ENCODE measurements around the gene DDX4.
A peak's percentile ranks its signal among the peaks of the same experiment; 100 is the strongest.

The DDX4 gene

DNA sequence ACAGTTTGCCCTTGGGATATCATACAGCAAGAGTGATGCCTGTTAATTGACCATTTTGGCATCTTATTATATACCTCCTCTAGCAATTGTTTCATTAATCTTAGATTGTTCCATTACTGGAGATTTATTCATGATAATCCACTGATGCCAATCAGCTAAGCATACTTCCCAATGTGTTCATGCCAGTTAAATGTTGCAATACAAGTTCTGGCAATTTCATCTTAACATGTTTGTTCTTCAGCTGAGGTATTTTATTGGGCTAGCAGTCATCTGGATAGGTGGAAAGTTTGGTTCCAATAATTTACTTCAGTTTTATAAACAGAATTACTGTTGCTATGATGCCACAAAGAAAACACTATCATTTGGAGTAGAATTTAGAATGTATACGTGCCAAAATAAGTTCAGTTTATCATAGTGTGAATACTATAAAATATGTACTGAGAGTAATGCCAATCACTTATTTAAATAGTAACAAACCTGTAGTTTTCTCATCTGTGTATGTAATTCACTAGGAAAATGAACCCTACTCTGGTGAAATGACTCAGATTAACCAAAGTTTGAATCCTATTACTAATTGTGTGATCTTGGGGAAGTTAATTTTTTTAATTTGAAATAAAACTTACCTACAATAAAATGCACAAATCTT, 85.4 kb downstream of the DDX4 start:
- DNase-seq, result no peak

DNA sequence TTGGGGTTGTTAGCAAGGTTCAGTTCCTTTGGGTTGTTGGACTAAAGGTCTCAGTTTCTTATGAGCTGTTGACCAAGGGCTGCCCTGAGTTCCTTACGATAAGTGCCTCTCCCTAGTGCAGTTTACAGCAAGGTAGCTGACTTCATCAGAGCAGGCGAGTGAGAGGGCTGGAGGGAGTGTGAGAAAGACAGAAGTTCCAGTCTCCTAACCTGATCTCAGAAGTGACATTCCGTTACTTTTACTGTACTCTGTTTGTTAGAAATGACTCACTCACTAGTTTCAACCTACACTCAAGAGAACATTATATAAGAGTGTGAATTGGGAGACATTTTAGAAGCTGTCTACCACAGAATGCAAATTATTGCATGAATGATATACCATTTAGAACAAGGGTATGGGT, 92.1 kb downstream of the DDX4 start:
- peak in 1 of 5 donors; percentile 38 for DNase-seq

DNA sequence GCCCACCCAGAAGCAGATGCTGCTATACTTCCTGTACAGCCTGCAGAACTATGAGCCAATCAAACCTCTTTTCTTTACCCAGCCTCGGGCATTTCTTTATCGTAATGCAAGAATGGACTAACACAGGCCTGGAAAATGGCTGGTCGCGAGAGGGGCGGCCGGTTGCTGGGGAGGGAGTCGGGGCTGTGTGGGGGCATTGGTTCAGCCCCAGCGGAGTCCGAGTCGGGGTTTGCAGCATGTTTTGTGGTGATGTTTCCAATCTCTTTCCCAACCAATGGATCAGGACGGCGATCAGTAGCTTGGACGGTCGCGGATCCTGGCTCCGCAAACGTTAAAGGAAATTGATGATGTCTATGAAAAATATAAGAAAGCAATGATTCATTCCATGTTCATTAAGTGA, 94.6 kb downstream of the DDX4 start:
- DNase-seq, result no peak

DNA sequence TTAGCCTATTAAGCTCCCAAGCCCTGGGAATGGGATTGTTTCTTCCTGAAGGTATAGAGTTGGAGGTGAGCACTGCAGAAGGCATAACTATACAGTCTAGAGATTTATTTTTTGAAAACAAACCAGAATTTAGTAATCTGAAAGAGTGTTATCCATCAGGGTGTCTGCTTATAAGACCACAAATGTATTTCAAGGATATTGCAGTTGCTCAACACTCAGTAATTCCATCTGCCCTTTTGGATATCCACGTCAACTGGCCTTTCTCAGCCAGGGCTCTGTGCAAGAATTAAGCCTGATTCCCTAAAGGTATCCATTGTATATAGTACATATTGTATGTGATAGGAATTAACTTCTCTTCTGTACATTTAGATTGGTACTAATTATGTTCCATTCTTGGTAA, 98.3 kb downstream of the DDX4 start:
- no peak for DNase-seq

DNA sequence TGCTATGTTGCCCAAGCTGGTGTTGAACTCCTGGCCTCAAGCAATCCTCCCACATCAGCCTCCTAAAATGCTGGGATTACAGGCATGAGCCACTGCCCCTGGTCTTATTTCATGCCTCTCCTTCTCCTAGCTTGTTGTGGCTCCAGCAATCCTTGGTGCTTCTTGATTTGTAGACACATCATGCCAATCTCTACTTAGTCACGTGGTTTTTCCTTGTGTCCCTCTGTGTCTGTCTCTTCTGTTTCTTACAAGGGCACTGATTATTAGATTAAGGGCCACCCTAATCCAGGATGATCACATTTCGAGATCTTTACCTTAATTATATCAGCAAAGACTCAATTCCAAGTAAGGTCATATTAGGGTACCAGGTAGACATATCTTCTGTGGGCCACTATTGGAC, 104.1 kb downstream of the DDX4 start:
- DNase-seq, result no peak

DNA sequence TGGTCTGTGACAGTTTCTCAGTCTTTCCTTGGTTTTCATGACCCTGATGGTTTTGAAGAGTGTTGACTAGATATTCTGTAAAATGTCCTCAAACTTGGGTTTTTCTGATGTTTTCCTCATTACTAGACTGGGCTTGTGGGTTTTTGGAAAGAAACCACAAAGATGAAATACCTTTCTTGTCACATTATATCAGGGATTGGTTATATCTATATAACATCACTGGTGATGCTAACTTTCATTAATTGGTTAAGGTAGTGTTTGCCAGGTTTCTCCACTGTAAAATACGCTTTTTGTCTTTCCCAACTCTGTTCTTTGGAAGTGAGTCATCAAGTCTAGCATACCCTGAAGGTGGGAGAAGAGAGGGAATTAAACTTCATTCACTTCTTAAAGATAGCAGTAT, 110.0 kb downstream of the DDX4 start:
- no peak for DNase-seq

DNA sequence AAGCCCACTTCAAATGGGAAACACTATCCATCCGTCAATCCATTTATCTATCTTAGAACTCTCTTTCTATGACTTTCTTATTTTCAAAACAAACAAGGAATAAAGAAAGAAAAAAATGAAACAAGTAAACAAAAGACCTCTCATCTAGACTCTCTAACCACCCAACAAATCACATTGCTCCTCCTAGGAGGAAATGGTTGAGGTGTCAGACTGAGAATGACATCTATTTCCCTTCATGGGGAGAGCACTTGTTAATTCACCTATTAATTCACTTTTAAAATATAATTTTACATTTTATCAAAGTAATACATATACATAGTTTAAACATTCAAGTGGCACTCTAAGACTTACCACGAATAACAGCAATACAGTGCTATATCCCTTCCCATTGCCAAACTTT, 110.9 kb downstream of the DDX4 start:
- no peak for DNase-seq

DNA sequence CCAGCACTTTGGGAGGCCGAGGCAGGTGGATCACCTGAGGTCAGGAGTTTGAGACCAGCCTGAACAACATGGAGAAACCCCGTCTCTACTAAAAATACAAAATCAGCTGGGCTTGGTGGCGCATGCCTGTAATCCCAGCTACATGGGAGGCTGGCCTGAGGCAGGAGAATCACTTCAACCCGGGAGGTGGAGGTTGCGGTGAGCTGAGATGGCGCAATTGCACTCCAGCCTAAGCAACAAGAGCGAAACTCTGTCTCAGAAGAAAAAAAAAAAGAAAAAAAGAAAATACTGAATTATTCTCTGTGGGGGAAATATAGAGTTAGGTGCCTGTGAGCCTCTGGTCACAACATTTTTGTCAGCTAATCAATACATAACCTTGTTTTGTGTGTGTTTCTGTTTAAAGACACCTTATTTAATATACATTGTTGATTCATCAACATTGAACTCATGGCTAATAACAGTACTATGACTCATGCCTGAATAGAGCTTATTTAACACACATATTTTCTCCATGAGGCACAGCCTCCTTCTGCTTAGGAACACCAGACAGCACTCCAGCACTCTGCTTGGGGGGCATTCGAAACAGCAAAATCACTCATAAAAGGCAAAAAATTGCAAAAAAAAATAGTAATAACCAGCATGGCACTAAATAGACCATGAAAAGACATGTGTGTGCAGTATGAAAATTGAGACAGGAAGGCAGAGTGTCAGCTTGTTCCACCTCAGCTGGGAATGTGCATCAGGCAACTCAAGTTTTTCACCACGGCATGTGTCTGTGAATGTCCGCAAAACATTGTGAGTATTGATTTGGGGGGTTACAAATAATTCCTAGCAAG, 113.2 kb downstream of the DDX4 start, which contains the start of gene IL31RA:
IL31RA (plus strand) TSS at position 519 of the 836 bp plus-strand sequence; CDS start at position 733, 214 bp downstream.
- peak in 1 of 5 donors; percentile 17 for DNase-seq

DNA sequence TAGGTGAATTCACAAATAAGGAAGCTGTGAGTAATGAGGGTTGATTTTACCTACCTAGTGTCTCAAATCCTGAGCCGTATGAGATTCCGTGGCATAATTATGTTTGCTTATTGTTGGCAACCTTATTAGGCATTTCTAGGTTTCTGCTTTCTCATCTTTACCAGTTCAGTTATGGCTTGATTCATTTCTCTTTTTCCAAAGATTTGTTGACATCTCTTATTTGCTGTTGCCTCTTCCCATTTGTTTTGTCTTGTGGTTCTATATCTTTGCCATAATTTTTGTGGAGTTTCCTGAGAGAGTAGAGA, 113.8 kb downstream of the DDX4 start:
- DNase-seq, result no peak

DNA sequence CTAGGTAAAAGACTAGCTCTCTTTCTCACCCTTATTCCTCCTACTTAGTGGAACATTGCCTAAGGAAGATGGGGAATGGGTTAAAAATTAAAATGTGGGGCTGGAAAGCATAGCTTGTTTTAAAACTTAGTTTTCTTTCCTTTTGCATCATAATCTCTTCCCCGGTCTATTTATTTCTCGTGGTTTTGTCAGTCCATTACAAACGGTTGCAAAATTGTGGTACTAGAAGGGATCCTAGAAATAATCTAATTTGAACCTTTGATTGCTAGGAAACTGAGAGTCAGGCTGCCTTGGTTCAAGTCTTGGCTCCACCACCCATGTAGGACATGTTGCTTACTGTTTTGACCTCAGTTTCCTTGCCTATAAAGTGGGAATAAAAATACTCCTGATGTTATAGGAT, 114.6 kb downstream of the DDX4 start:
- no peak for DNase-seq

DNA sequence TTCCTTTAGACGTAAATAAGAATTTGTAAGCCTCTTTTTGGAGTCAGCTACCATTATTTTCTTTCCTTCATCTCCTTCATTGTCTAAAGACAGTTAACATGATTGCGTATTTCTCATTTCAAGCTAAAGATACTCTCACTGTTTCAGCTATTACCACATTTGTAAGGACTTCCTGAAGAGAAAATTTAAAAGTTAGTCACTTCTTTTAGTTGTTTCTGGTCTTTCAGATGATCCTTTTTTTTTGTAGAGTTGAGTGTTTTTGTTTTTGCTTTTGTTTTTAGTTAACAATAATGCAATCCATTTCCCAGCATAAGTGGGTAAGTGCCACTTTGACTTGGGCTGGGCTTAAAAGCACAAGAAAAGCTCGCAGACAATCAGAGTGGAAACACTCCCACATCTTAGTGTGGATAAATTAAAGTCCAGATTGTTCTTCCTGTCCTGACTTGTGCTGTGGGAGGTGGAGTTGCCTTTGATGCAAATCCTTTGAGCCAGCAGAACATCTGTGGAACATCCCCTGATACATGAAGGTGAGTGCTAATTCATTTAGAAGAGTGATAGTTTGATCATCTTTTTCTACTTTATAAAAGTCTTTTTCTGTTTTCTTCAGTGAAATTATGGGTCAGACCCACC, 115.3 kb downstream of the DDX4 start:
- DNase-seq, result peak in 1 of 5 donors; percentile 29

DNA sequence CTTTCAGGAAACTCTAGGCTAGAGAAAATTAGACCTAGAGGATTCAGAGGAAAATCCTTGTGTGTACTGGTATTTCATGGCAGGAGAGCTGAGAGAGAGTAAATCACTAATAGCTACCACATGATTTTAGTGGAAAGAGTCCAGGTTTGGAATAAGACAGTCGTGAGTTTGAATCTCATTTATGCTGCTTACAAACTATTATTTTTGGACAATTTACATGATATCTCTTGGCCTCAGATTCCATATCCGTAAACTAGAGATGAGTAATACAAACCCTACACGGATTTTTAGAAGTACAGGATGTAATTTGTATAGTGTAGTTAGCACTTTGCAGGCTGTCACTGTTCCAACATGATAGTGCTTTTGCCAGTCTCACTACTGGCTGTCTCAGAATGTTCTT, 116.0 kb downstream of the DDX4 start:
- no peak for DNase-seq

DNA sequence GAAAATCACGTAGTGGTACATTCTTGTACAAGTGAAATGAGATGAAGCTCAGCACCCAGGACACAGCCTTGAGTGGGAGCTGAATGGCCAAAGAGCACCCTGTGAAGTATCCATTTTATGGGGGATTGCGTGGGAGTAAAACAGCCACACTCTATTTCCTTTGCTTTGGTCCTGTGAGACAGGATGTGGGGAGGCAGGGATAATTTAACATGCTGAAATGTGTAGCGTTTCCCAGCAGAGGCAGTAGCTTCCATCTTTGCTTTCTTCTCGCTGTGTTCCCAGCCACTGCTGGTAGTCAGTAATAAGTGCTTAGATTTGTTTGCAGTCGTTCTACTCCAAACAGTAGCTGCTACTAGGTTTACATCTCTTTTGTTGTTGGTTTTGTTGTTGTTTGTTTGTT, 117.6 kb downstream of the DDX4 start:
- peak in 1 of 5 donors; percentile 66 for DNase-seq

DNA sequence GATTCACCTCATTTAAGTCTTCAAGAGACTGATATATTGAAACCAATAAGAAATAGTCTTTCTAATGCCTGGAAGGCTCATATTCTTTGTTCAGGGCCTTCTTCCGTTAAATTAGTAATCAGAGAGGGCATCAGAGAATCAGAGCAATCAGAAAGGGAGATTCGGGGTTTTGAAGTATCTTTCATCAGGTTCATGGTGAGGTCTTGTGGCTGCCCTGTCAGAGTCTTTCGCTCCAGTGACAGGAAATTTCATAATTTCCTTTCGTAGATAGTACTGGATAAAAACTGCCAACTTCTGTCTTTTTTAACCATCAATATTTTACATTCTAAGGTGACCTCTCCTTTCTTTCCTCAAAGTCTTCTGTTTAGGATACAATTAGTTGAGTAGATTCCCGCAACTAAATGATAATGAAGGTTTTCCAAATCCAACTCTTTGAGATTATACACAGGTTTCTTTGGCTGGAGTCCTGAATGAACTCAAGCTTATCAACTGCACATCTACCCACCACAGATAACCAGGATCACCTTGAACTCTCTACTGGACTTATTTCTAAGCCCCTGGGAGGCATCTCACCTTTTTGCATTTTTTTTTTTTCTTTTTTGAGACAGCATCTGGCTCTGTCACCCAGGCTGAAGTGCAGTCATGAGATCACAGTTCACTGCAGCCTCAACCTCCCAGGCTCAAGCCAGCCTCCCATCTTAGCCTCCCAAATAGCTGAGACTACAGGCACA, 118.8 kb downstream of the DDX4 start:
- peak in 1 of 5 donors; percentile 84 for DNase-seq

DNA sequence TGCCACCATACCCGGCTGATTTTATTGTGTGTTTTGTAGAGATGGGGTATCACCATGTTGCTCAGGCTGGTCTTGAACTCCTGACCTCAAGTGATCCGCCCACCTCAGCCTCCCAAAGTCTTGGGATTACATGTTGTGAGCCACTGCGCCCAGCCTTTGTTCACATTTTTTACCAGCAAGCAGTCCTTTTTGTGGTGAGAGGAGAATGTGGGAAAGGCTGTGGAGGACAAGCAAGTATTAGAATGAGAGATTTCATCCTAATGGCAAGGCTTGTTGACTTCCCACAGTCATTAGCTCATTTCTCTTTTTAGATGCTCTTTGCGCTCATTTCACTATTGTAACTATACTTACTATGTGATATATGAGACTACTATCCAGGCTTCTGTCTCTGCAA, 119.4 kb downstream of the DDX4 start:
- no peak for DNase-seq

DNA sequence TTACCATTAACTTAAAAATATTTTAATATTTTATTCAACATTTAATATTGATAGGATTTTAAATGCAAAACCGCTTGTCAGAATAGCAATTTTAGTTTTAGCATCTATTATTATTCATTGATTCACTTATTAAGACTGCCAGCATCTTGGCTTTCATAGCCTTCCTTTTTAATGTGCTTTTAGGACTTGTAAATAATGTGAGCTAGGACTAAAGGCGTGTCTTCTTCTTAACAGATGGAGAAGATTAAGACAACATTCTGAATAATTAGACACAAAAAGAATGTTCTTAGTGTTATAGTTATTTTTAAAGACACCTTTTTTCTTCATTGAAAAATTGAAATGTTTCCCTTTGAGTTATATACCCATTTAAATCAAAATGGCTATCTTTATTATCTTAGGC, 120.2 kb downstream of the DDX4 start:
- DNase-seq, result no peak

DNA sequence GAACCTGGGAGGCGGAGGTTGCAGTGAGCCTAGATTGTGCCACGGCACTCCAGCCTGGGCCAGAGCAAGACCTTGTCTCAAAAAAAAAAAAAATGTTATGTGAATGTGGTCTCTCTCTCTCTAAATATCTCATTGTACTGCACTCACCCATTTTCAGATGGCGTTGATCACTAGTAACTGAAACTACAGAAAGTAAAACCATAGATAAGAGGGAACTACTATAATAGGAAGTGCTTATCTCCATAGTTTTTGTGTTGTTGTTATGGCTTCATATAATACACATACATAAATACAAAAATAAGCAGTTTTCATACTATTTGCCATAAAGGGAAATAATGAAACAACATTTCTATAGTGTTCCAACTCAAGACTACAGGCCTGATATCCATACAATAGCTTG, 122.4 kb downstream of the DDX4 start:
- no peak for DNase-seq

DNA sequence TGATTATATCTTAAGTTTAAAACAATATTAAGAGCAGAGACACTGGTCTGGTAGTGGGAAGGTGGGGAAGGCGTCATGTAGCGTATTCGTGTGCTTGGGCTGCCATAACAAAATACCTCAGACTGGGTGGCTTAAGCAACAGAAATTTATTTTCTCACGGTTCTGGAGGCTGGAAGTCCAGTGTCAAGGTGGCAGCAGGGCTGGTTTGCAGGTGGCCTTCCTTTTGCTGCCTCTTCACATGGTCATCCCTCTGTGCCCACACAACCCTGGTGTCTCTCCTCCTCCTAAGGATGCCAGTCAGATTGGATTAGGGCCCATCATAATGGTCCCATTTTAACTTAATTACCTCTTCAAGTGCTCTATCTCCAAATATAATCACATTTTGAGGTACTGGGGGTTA, 122.8 kb downstream of the DDX4 start:
- no peak for DNase-seq

DNA sequence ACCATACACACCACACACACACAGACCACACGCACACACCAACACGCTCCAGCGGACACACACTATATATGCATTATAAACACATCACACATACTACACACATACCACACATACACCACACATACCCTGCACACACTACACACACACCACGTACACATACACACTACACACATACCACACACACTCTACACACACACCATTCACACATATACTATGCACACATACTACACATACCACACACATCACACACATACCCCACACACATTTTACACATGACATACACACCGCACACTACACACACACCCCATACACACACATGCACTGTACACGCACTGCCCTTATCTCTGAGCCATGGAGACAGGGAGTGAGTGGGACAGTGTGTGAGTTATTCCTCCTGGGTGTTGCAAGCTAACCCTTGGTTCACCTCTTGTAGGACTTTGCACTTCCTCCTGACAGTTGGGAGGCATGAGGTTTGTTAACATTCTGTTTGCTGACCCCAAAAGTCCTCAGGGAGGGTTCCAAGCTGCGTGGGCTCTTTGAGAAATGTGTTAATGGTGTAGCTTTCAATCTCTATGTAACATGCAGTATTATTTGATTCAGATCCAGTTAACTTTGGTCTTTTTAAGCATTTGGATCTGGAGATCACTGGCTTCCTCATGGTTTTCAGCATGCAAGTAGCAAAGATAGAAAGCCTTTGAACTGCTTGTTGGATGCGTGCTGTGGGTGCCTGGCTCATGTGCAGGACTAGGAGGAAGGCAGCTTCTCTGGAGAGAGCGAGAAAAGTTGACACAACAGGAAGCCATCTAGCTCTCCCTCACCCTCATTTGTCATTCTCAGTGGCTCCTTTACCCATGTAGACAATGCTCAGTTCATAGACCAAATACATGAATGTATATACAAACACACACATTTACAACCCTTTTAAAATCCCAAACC, 127.0 kb downstream of the DDX4 start:
- no peak for DNase-seq

DNA sequence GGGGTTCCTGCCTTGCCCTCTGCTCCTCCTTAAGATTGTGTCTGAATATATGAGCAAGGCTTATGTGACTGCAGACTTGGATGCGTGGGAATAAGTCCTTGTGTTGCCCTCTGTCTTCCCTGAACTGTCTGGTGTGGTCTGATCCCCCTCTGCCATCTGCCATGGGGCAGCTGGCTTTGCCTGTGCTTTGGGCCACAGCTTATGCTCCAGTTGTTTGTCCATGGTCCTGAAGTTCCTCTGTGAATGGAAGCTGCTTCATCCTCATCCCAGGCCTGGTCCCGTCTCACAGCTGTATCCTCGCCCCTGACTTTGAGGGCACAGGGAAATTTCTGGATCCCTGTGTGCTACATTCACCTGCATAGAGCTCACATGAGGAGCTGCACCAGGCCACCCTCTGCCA, 128.0 kb downstream of the DDX4 start:
- DNase-seq, result no peak

DNA sequence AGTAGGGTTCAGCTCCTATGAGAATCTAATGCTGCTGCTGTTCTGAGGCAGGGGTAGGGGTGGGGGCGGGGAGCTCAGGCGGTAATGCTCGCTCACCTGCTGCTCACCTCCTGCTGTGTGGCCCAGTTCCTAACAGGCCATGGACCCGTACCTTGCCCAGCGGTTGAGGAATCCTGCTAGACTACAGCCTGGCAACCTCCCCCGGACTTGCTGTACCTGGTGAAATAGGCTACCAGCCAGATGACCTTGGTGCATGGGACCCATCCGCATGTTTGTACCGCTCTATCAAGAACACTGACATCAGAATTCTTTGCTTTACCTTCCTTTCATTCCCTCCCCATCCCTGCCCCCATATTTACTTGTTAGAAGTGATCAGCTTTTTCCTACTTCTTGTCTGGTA, 128.6 kb downstream of the DDX4 start:
- no peak for DNase-seq

Measured in T-helper 1 cell (primary cell).